Measurements from ENCODE around the gene MSL3B.

GRCh38 chr2:233829193-233830110 is 38.7 kb downstream of the MSL3B start:
- no peak for TF ChIP-seq POLR2A (IDR thresholded peaks at IDR 0.05; ENCODE audit: low read depth, low read length)
- TF ChIP-seq POLR2AphosphoS5 (IDR thresholded peaks at IDR 0.05; ENCODE audit: low read depth, low read length) = no peak
- no peak for TF ChIP-seq POU2F2 (IDR thresholded peaks at IDR 0.05; ENCODE audit: low read depth, low read length)
- TF ChIP-seq TAF1 (IDR thresholded peaks at IDR 0.05; ENCODE audit: low read depth, low read length) = no peak

Measured in GM12891 (cell line).